ENCODE data around the gene ATP5F1E. TPM values are rescaled to one million over a fixed set of nuclear protein-coding genes. Genes with fewer than 3 reads are reported as not detected.

The ATP5F1E gene
- total and polyA plus RNA-seq, 2 donors (not counting 3 experiments of a cell fraction or from before 2014, with no cell fraction given): 29.0 to 107 TPM

DNA sequence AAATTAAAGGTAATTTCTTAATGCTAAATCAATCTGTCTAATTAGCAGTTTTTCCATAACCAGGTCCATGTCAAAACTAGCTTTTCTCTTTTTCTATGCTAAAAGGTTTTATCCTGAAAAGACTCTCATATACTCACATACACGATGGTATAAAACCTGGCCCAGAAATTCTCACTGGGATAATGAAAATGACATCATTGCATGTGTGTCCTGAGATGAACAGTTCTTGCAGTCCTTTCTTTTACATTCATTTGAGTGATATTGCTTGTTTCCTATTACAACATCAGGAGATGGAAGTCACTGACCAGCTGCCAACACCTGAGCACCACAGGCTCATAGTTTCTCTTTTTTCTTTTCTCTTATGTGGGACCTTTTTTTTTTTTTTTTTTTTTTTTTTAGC, 18.3 kb upstream of the ATP5F1E start:
- no peaks in the 10 kb centered on the region for H3K9me3 ChIP-seq (replicated peaks; ENCODE audit: control insufficient read depth, insufficient read depth, low read length)
- no peaks in the 10 kb centered on the region for H3K9me1 ChIP-seq (replicated peaks; ENCODE audit: control insufficient read depth, extremely low read depth, insufficient read depth, low read length)
- BruUV-seq (replicated peaks): no TSS peak
- intact Hi-C loops (cut with micrococcal nuclease) (loop anchor here (10.0 kb wide), 1 partner anchor 444 kb away; no protein-coding TSS in a partner anchor), dilution Hi-C loops (cut with MboI; ENCODE audit: extremely low pct_ligation_motif_present, low sequenced_read_pairs) (no loop called here)
- no peak overlapping the region for H3K4me2 ChIP-seq (ENCODE audit: insufficient read depth, low read length)
- no peaks in the 10 kb centered on the region for H3K36me3 ChIP-seq (ENCODE audit: control insufficient read depth in 2 of 2, extremely low read depth in 1 of 2, insufficient read depth in 2 of 2, low read length in 2 of 2)
- DNase-seq (ENCODE audit: low read depth, low spot score): no peak
- CTCF ChIA-PET: interaction anchor here (0.6 to 1.8 kb wide), 4 partner anchors 9 to 500 kb away, joined by 3 to 7 read pairs (median 4); partner anchors contain the start of gene ATP5F1E
- H3K4me1 ChIP-seq (ENCODE audit: control insufficient read depth, extremely low read depth, insufficient read depth, low read length): no peaks in the 10 kb centered on the region
- H3K27me3 ChIP-seq (ENCODE audit: control insufficient read depth in 2 of 2, insufficient read depth in 2 of 2, low read length in 2 of 2): peaks cover 18 to 33% of the 10 kb centered on the region in 2 experiments
- POLR2A ChIA-PET: no interaction called here
- no peaks in the 10 kb centered on the region for H3K79me2 ChIP-seq (ENCODE audit: control insufficient read depth, insufficient read depth, low read length)
- H2AFZ ChIP-seq (ENCODE audit: low read depth, low read length): no peak overlapping the region
- no peak overlapping the region for H3K9ac ChIP-seq (replicated peaks; ENCODE audit: extremely low read depth, insufficient read depth, low read length)
- H3K4me3 ChIP-seq (replicated peaks in 1 of 3; ENCODE audit: insufficient read depth in 1 of 3, low read depth in 1 of 3, low read length in 3 of 3): no peak overlapping the region
- no peak for FAIRE-seq
- TF ChIP-seq POLR2A (IDR thresholded peaks at IDR 0.05; ENCODE audit: low read depth, low read length) (no peak), GATA2 (IDR thresholded peaks at IDR 0.05; ENCODE audit: insufficient read depth, insufficient read length, low read depth, low read length) (no peak), JUN (IDR thresholded peaks at IDR 0.05; ENCODE audit: borderline replicate concordance, insufficient read depth, insufficient read length, low read depth) (no peak), POLR2AphosphoS5 (IDR thresholded peaks at IDR 0.05; ENCODE audit: insufficient read depth, low read depth, low read length) (no peak), MYC (IDR thresholded peaks at IDR 0.05; ENCODE audit: low read depth, low read length) (no peak), FOS (IDR thresholded peaks at IDR 0.05; ENCODE audit: borderline replicate concordance, insufficient read depth, low read length) (no peak), EZH2 (IDR thresholded peaks at IDR 0.05; ENCODE audit: borderline replicate concordance, low read depth, low read length, severe bottlenecking) (no peak)
- TF ChIP-seq, protein P1, sequence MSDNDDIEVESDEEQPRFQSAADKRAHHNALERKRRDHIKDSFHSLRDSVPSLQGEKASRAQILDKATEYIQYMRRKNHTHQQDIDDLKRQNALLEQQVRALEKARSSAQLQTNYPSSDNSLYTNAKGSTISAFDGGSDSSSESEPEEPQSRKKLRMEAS (IDR thresholded peaks at IDR 0.05; ENCODE audit: insufficient read depth, insufficient read length): no peak
- TF ChIP-seq, protein P2, sequence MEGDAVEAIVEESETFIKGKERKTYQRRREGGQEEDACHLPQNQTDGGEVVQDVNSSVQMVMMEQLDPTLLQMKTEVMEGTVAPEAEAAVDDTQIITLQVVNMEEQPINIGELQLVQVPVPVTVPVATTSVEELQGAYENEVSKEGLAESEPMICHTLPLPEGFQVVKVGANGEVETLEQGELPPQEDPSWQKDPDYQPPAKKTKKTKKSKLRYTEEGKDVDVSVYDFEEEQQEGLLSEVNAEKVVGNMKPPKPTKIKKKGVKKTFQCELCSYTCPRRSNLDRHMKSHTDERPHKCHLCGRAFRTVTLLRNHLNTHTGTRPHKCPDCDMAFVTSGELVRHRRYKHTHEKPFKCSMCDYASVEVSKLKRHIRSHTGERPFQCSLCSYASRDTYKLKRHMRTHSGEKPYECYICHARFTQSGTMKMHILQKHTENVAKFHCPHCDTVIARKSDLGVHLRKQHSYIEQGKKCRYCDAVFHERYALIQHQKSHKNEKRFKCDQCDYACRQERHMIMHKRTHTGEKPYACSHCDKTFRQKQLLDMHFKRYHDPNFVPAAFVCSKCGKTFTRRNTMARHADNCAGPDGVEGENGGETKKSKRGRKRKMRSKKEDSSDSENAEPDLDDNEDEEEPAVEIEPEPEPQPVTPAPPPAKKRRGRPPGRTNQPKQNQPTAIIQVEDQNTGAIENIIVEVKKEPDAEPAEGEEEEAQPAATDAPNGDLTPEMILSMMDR (IDR thresholded peaks at IDR 0.05; ENCODE audit: extremely low read depth in 1 of 2, insufficient read depth in 1 of 2, low read depth in 1 of 2, low read length in 2 of 2): no peak
- H3K27ac ChIP-seq (ENCODE audit: insufficient read depth, low read depth, low read length): no peak overlapping the region
- H4K20me1 ChIP-seq (replicated peaks; ENCODE audit: control insufficient read depth, extremely low read depth, insufficient read depth, low read length): no peaks in the 10 kb centered on the region

Data from endothelial cell of umbilical vein (primary cell).